ENCODE results near the gene SLIT3.

The SLIT3 gene

GRCh38 chr5:169174923-169175322 lies 126.0 kb downstream of the SLIT3 start:
- no peak for DNase-seq (ENCODE audit: low spot score)

GRCh38 chr5:169173372-169173771 lies 127.6 kb downstream of the SLIT3 start:
- no peak for DNase-seq (ENCODE audit: low spot score)

DNA sequence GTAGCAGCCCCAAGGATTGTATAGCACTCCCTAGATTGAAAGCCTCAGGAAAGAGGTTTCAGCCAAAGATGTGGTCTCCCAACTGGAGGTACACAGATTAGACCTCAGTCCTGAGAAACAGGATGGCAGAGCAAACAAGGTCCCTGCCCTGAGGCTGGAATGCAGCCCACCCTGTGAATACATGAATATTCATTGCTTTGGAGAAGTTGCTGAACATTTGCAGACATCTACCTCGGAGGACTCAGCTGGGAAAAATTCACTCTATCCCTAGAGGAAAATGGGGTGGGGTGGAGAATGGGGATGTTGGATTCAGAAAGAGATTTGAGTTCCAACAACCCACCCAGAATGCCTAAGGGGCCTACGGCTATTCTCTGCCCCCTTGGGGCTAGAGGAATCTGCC lies 129.4 kb downstream of the SLIT3 start:
- DNase-seq (ENCODE audit: low spot score): no peak

DNA sequence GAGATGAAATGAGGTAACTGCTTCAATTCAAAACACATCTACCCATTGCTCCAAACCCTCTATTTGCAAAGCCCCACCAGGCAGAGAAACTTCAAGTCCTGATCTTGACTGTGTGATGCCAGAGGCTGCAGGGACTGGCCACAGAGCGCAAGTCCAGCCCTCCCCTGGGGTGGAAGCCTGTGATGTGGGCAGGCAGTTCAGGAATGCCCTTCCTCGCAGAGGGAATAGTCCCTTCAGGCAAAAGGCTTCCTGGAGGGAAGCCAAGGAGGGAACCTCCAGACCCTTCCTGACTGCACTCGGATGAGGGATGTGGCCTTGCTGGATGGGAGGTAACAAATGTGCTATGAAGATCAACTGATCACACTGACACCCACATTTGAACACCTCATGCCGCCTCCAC lies 131.2 kb downstream of the SLIT3 start:
- DNase-seq (ENCODE audit: low spot score): no peak

- no peak for DNase-seq (ENCODE audit: low spot score)
Observed at GRCh38 chr5:169168280-169168679, 132.7 kb downstream of the SLIT3 start.

DNA sequence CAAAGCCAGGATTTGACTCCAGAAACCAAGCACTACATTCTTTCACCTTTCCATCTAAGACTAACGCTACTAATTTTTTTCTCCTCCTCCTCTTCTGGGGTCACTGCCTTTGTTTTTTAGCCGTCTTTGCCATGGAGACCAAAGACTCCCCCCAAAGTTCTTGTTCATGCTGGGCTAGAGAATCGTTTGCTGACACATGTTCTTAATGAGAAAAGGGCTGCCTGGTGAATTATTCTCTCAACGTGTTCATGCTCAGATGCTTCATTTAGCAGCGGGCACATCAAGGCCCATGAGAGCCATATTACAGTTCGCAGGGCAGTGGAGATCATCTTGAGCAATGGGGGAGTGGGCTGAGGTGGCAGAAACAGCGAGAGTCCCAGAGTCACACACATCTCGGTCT lies 134.9 kb downstream of the SLIT3 start:
- DNase-seq (ENCODE audit: low spot score): no peak

- DNase-seq (ENCODE audit: low spot score): no peak
Observed at GRCh38 chr5:169165052-169165451, 135.9 kb downstream of the SLIT3 start.

- DNase-seq (ENCODE audit: low spot score): no peak
Observed at GRCh38 chr5:169164481-169164925, 136.4 kb downstream of the SLIT3 start.

DNA sequence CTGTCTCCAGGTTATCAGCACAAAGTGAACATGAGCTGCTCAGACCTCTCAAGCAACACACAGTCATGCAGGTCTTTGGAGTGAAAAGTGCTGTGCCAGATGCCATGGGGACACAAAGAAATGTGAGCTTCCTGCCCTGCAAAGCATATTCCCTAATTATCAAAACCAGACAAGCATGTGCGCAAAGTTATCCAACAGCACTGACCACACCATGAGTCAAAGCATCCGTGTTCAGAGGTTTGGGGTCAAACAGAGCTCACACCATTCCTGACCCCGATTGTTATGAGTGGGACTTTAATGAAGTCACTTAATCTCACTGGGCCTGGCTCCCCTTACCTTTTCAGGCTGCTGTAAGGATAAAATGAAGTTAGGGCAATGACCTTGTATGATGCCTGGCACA lies 138.5 kb downstream of the SLIT3 start:
- no peak for DNase-seq (ENCODE audit: low spot score)

DNA sequence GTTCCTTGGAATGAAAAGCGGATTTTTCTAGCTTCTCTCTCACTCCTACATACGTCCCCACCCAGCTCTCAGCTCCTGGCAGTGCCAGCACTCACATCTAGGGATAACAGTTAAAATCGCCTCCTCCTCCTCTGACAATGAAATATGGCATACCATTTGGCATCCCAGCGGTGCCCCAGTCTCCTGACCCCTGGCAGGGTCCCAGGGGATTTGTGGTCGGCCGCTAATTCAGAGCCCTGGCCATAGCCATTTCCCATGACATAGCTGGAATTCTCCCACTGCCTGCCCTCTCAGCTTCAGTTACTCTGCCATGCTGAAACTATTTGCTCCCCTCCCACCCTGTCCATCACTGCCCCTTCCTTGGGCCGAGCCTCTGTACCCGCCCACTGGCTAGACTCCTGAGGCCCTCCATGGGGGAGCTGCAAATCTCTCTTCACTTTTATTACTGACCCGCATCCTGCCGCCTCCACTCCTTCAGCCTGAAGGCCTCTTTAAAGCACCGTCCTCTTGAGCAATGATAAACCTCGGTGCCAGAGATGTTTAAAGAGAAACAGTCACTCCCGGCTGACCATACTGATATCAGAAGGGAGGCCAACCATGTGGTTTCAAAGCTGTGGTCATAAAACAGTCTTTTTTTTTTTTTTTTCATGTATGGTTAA lies 139.8 kb downstream of the SLIT3 start:
- no peak for DNase-seq (ENCODE audit: low spot score)

DNA sequence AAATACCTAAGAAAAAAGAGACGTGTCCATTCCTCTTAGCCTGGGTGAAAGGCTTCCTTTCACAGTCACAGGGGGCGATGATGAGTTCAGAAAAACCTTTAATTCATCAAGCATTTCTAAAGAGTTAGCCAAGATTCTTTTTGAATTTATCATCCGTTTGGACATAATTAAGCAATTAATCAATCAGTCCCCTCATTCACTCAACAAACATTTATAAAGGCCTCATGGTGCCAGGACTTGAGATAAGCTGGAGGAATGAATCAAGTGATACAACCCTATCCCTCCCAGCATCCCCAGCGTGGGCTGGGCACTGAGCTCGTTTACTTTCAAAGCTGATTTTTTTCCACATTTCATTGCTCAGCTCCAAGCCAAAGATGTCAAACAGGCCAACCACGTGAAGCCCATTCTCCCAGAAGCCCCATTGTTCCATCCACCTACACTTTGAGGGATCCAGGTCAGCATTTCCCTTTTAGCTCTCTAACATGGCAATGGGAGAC lies 140.5 kb downstream of the SLIT3 start:
- DNase-seq (ENCODE audit: low spot score): no peak

DNA sequence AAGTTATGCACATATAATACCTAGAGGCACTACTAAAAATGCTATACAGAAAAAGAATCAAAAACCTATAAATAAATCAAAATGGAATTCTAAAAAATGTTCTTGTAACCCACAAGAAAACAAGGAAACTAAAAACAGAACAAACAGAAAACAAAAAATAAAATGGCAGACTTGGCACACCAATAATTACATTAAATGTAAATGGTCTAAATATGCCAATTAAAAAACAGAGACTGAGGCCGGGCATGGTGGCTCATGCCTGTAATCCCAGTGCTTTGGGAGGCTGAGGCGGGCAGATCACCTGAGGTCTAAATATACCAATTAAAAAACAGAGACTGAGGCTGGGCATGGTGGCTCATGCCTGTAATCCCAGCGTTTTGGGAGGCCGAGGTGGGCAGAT lies 142.2 kb downstream of the SLIT3 start:
- no peak for DNase-seq (ENCODE audit: low spot score)

GRCh38 chr5:169157064-169157463 lies 143.9 kb downstream of the SLIT3 start:
- no peak for DNase-seq (ENCODE audit: low spot score)

GRCh38 chr5:169154679-169155078 lies 146.3 kb downstream of the SLIT3 start:
- DNase-seq (ENCODE audit: low spot score): no peak

DNA sequence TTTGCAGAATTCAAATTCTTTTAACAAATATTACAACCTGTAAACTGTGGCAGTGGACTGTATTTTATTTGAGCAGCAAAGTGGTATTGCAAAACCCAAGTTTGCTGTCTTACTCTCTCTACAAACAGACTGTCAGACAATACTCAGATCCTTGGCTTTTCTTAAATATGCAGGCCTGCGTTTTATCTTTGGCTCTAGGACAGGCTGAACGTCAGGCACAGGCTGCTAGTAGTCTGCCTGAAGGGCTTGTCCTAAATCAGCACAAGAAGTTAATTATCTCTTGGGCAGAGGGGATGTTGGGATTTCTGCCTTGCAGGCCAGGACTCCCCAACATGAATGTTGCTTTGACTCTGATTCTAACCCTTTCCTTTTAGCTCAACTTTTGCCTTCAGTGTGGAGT lies 147.5 kb downstream of the SLIT3 start:
- DNase-seq (ENCODE audit: low spot score): no peak

- DNase-seq (ENCODE audit: low spot score): no peak
Observed at GRCh38 chr5:169152946-169153345, 148.0 kb downstream of the SLIT3 start.

DNA sequence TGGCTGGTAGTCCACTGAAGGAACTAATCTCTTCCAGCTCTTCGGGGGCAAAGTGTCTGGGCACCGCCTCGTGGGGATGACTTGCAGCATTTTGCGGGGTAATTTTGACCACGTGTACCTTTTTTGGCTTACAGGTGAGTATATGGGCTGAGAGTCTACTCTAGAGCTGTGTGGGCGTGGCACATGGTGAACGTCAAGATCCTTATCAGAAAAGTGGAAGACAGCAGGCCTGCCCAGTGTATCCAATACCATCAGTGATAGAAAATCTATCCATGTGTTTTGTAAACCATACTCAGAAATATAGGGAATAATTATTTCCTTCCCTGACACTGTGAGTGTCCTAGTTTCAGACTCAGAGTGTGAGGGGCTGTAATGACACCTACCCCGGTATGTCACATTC lies 148.5 kb downstream of the SLIT3 start:
- no peak for DNase-seq (ENCODE audit: low spot score)

GRCh38 chr5:169151051-169151805 lies 149.7 kb downstream of the SLIT3 start:
- no peak for DNase-seq (ENCODE audit: low spot score)

DNA sequence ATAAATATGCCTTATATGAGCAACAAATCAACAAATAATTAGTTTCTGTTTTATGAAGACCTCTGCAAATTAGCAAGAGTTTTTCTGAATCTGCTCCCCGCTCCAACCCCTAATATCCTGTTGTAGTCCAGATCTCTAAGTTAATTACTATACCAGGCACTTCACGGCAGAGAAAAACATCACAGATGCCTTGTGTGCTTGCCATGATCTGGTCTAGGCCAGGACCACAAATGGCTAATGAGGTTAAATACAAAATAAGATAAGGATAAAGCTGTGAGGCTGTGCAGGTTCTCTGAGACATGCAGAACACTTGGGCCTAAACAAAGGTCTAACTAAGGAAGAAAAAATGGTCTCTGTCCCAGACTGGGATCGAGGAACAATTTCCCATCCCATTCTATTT lies 150.8 kb downstream of the SLIT3 start:
- no peak for DNase-seq (ENCODE audit: low spot score)

DNA sequence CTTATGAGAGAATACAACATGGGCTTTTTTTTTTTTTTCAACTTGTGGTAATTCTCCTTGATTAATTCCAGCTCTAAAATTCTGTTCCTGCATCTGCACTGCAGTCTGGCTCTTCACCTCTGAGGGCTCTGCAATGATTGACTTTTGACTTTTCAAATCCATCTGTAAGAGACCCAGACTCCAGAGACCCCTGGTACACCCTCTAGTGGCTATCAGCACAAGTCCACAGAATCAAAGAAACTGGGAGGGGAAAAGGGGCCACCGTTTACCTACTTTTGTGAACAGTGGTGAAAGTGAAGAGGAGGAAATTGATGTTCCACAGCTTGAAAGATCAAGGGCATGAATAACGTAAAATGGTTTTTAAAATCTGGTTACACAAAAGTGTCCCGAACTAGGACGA lies 151.6 kb downstream of the SLIT3 start:
- DNase-seq (ENCODE audit: low spot score): peak; percentile 18

DNA sequence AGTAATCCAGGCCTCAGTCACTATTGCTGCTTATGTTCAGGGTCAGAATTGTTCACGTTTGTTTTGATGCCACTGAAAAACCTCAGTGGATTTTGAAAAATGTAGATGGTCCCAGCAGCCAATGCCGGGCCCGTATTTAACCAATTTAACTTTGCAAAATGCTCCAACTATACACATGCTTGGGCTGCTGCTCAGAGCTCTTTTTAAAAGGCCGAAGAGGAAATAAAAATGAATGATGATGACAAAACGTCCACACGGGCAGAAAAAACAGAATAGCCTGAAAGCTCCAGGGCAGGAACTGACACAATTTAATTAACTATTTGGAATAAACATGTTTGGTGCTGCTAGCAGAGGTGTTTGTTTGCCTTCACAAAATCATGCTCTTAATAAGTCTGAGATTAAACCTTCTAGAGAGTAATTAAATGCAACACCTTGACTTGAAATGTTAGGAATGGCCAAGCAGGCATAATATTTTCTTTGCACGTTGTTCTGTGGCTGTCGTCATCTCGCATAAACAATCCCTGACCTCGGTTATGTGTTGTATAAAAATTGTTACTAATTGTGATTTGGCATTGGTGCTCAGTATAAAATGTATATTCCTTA lies 152.7 kb downstream of the SLIT3 start:
- no peak for DNase-seq (ENCODE audit: low spot score)

DNA sequence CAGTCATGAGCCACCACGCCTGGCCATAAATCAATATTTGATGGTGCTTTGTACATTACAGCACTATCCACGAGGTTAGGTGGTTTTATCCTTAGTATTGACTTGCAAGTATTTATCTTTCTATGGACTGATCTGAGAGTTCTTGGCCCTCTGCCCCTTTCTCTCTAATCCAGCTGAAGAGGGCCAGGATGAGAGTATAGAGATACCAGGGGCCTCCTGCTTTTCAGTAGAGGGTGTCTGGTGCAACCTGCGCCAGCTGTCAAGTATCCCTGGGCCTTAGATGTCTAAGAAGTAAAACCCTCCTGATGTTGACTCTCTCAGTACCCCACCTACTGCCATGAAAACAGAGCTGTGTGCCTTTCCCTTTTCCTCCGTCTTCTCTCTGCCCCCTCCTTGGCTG lies 153.4 kb downstream of the SLIT3 start:
- DNase-seq (ENCODE audit: low spot score): no peak

DNA sequence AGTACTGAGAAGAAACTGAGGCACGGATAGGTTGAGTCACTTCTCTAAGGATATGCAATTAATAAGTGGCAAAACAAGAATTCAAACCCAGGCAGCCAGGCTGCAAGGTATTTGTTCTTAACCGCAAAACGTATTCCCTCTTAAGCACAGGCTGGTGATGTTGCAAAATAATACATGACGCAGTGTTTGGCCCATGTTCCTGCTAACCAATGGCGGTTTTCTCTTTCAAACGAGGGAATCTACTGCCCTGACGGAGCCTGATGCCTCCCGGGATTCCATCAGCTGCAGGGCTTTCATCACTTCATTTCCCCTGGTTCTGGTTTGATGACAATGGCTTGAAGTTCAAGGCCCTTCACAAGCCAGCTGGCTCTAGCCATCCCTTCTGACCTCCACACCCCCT lies 154.8 kb downstream of the SLIT3 start:
- DNase-seq (ENCODE audit: low spot score): no peak

Data from pons (tissue), 1 donor.